Gastrocnemius medialis (tissue), 4 donors: ENCODE measurements around the gene TMCC1. TPM values are rescaled to one million over a fixed set of nuclear protein-coding genes. Genes with fewer than 3 reads are reported as not detected.

Experiments used
- ATAC-seq, 2 donors: fragments of 150-250 bp; one replicate each; pipeline ENCODE4 v1.9.1; 2016
- DNase-seq, 2 donors: peaks; one replicate each; pipeline ENCODE4 v3.0.0-alpha.2; 2019
- H3K27ac ChIP-seq, 4 donors: fragments of 200-600 bp; sonication (generic); 1 replicate in 1 of 4; 2 replicates in 3 of 4; pipeline ENCODE4 v1.5.1; 2016 to 2018; ENCODE audit warnings: mild to moderate bottlenecking in 2 of 4, moderate library complexity in 1 of 4
- H3K27me3 ChIP-seq, 3 donors: fragments of 200-600 bp; sonication (generic) in 2 of 3; 1 replicate in 1 of 3; 2 replicates in 2 of 3; pipeline versions ENCODE4 v1.5.1 to v1.6.0; 2016 to 2019; ENCODE audit warnings: mild to moderate bottlenecking in 1 of 3, moderate library complexity in 1 of 3
- H3K36me3 ChIP-seq, 2 donors: fragments of 200-600 bp; sonication (generic) in 1 of 2; one replicate each; pipeline ENCODE4 v1.5.1; 2017 to 2018
- H3K4me1 ChIP-seq, 2 donors: fragments of 200-600 bp; sonication (generic) in 1 of 2; one replicate each; pipeline ENCODE4 v1.5.1; 2016 to 2017; ENCODE audit warnings: mild to moderate bottlenecking in 2 of 2
- H3K4me3 ChIP-seq, 4 donors: fragments of 200-600 bp; sonication (generic) in 3 of 4; 1 replicate in 1 of 4; 2 replicates in 3 of 4; pipeline ENCODE4 v1.5.1; 2016 to 2019; ENCODE audit warnings: mild to moderate bottlenecking in 2 of 4
- H3K9me3 ChIP-seq, 3 donors: fragments of 200-600 bp; sonication (generic) in 2 of 3; 1 replicate in 1 of 3; 2 replicates in 2 of 3; pipeline ENCODE4 v1.5.1; 2016 to 2019
- POLR2A ChIP-seq, 2 donors: fragments of 450-650 bp; IDR thresholded peaks; one replicate each; pipeline ENCODE4 v1.6.1; 2017; ENCODE audit warnings: antibody characterized with exemption in 2 of 2, mild to moderate bottlenecking in 2 of 2, moderate library complexity in 2 of 2
- in situ Hi-C, 4 donors: fragments of 200-750 bp; cut with MboI; loops; one replicate each; pipeline versions ENCODE4 v1.15.0 to v1.8.0; 2017; ENCODE audit warnings: low sequenced_read_pairs in 4 of 4
- intact Hi-C: fragments of 100-400 bp; cut with DNase I; formaldehyde crosslinking; loops from one replicate; pipeline ENCODE4 v1.15.1; 2023; ENCODE audit warnings: low total_unique reads
- total RNA-seq, 4 donors: library from RNA; depleted of rRNA; stranded (reverse); fragments of >200 nt; gene quantifications; one replicate each; pipeline versions ENCODE4 v1.1.0 to v1.2.3, GENCODE V29; 2016
- TF ChIP-seq, protein P1 (sequence below), 5 experiments: fragments of 450-650 bp in 3 of 5; fragments of 200-600 bp in 2 of 5; sonication (generic) in 2 of 5; IDR thresholded peaks in 4 of 5; conservative IDR thresholded peaks in 1 of 5; 1 replicate in 4 of 5; 2 replicates in 1 of 5; pipeline ENCODE4 v1.5.1; 2016 to 2019; ENCODE audit warnings: antibody characterized with exemption in 5 of 5, mild to moderate bottlenecking in 3 of 5, moderate library complexity in 3 of 5

Gene TMCC1
- total RNA-seq, 4 donors from 2014 or later: 18.8 to 24.7 (median 20.2) TPM

DNA sequence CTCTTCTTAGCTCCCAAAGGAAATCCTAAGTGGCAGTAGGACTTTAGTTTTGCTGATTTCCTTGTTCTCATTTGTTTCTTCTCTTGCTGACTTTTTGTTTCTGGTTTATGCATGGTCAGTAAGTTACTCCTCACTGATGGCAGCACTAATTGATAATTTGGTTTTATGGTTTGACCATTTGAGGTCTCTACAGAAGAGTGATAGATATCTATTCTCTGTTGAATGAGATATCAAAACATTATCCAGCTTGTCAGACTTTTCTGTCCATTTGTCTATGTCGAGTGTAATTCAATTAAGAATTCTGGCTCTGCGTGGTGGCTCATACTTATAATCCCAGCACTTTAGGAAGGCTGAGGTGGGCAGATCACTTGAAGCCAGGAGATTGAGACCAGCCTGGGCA is 202.5 kb downstream of the TMCC1 start:
- peaks cover 48 to 49% of the 10 kb centered on the region in 2 donors for H3K4me1 ChIP-seq
- peak overlapping the region; percentile 75 to 88 (median 86) for H3K27ac ChIP-seq
- H3K4me3 ChIP-seq: no peak overlapping the region
- intact Hi-C loops: no loop called here
- no peaks in the 10 kb centered on the region for H3K9me3 ChIP-seq
- in situ Hi-C loops: no loop called here
- TF ChIP-seq, protein P1, sequence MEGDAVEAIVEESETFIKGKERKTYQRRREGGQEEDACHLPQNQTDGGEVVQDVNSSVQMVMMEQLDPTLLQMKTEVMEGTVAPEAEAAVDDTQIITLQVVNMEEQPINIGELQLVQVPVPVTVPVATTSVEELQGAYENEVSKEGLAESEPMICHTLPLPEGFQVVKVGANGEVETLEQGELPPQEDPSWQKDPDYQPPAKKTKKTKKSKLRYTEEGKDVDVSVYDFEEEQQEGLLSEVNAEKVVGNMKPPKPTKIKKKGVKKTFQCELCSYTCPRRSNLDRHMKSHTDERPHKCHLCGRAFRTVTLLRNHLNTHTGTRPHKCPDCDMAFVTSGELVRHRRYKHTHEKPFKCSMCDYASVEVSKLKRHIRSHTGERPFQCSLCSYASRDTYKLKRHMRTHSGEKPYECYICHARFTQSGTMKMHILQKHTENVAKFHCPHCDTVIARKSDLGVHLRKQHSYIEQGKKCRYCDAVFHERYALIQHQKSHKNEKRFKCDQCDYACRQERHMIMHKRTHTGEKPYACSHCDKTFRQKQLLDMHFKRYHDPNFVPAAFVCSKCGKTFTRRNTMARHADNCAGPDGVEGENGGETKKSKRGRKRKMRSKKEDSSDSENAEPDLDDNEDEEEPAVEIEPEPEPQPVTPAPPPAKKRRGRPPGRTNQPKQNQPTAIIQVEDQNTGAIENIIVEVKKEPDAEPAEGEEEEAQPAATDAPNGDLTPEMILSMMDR (IDR thresholded peaks at IDR 0.05 in 4 of 5, conservative IDR thresholded peaks at IDR 0.05 in 1 of 5): no peak
- TF ChIP-seq POLR2A (IDR thresholded peaks at IDR 0.05): no peak
- no peaks in the 10 kb centered on the region for H3K27me3 ChIP-seq
- ATAC-seq (no peak), DNase-seq (no peak)
- no peaks in the 10 kb centered on the region for H3K36me3 ChIP-seq

GRCh38 chr3:129690406-129690805 is 203.1 kb downstream of the TMCC1 start:
- intact Hi-C loops (no loop called here), in situ Hi-C loops (no loop called here)
- Histone ChIP-seq H3K9me3 (no peaks in the 10 kb centered on the region), H3K27me3 (no peaks in the 10 kb centered on the region), H3K27ac (peak overlapping the region; percentile 75 to 88 (median 86)), H3K36me3 (no peaks in the 10 kb centered on the region), H3K4me1 (peaks cover 50 to 54% of the 10 kb centered on the region in 2 donors), H3K4me3 (no peak overlapping the region)
- ATAC-seq: peak; percentile 56 to 62
- TF ChIP-seq, protein P1 (IDR thresholded peaks at IDR 0.05 in 4 of 5, conservative IDR thresholded peaks at IDR 0.05 in 1 of 5): no peak
- TF ChIP-seq POLR2A (IDR thresholded peaks at IDR 0.05): no peak
- DNase-seq: peak in 1 of 2 donors; percentile 17

GRCh38 chr3:129689036-129689435 is 204.5 kb downstream of the TMCC1 start:
- TF ChIP-seq POLR2A (IDR thresholded peaks at IDR 0.05): no peak
- TF ChIP-seq, protein P1 (IDR thresholded peaks at IDR 0.05 in 4 of 5, conservative IDR thresholded peaks at IDR 0.05 in 1 of 5): no peak
- in situ Hi-C loops (no loop called here), intact Hi-C loops (loop anchor here (2.0 to 5.0 kb wide), 2 partner anchors 33 to 62 kb away; no protein-coding TSS in a partner anchor)
- H3K4me1 ChIP-seq: peaks cover 58 to 67% of the 10 kb centered on the region in 2 donors
- DNase-seq: no peak
- H3K27me3 ChIP-seq: no peaks in the 10 kb centered on the region
- peak overlapping the region in 1 of 4 donors; percentile 50 for H3K4me3 ChIP-seq
- ATAC-seq: no peak
- no peaks in the 10 kb centered on the region for H3K9me3 ChIP-seq
- no peaks in the 10 kb centered on the region for H3K36me3 ChIP-seq
- peak overlapping the region; percentile 75 to 88 (median 86) for H3K27ac ChIP-seq

DNA sequence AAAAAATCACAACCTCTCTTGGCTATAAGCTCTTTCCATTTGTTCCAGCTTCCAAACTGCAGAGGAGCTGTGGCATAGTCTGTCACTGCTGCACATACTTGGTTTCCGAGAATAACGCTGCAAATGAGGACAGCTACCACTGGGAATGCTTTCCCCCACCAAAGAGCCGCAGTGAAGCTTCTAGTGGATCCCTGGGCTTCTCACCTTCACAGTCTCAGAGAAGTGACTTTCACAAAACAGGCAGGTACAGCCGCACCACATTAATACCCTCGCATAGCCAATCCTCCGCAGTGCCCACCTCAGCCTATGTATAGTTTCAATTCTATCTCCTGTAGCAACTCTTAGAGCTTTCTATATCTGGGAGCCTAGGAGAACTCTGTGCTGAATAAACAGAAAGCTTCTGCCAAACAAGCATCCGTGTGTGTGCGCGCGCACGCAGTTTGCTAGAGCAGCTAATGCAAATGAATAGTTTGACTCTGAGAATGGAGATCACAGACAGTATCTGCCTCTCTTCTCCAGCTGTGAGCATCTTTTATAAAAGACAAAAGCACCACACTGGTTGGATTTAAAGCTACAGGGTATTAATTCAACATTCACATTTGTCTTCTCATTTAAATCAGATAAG is 205.1 kb downstream of the TMCC1 start:
- peak overlapping the region; percentile 38 to 50 (median 42) for H3K4me3 ChIP-seq
- ATAC-seq: peak; percentile 64 to 74
- no peaks in the 10 kb centered on the region for H3K36me3 ChIP-seq
- in situ Hi-C loops (no loop called here), intact Hi-C loops (loop anchor here (2.0 to 5.0 kb wide), 2 partner anchors 34 to 62 kb away; no protein-coding TSS in a partner anchor)
- peak; percentile 51 to 65 for DNase-seq
- H3K9me3 ChIP-seq: no peaks in the 10 kb centered on the region
- peak overlapping the region; percentile 75 to 88 (median 86) for H3K27ac ChIP-seq
- H3K4me1 ChIP-seq: peaks cover 63 to 73% of the 10 kb centered on the region in 2 donors
- TF ChIP-seq, protein P1 (IDR thresholded peaks at IDR 0.05 in 4 of 5, conservative IDR thresholded peaks at IDR 0.05 in 1 of 5): peak in 1 of 5 experiments; percentile 12
- TF ChIP-seq POLR2A (IDR thresholded peaks at IDR 0.05): no peak
- H3K27me3 ChIP-seq: no peaks in the 10 kb centered on the region
